HG02943 (cell line): ENCODE measurements around the gene WNK2.

Experiments used
- ATAC-seq: cut with Tn5 transposase; IDR thresholded peaks from one replicate; pipeline ENCODE4 v1.9.1; 2021; ENCODE audit warnings: mild to moderate bottlenecking, low read depth, moderate library complexity; ENCODE audit not compliant: unreplicated experiment

WNK2 gene

DNA sequence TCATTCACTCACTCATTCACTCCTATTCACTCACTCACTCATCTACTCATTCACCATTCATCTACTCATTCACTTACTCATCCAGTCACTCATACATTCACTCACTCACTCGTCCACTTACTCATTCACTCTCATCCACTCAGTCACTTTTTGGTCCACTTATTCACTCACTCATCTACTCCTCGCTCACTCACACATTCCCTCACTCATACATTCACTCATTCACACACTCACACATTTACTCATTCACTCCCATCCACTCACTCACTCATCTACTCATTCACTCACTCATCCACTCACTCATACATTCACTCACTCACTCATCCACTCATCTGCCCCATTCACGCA, 27.7 kb downstream of the WNK2 start:
- ATAC-seq, result no peak

DNA sequence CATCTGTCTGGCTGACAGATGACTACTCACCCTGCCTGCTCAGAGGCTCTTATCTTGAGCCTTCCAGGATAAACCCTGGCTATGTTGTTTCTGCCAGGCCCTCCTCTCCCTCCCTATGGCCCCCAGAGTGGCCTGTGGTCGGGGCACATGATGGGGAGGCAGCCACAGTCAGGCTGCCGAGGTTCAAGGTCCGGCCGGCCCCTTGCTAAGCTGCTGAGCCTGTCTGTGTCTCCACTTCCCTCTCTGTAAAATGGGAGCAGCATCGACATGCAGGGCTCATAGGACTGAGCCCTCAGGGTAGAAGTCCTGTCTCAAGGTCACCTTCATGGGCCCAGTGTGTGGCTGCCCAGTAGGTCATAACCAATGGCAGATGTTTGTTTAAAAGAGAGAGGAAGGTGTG, 28.5 kb downstream of the WNK2 start:
- ATAC-seq, result no peak

DNA sequence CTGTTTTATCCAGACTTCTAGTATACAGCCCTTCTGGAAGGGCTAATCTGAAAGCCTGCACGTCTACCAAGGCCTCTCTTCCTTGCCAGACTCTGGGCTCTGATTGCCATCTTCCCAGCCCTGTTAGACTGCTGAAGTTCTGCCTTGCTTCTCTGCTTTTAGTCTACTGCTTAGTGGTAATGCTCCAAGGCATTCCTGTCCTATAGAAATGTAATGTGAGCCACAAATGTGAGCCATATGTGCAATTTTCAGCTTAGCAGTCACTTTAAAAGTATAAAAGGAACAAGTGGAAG, 32.1 kb downstream of the WNK2 start:
- no peak for ATAC-seq

- no peak for ATAC-seq
These were observed 33.8 kb downstream of the WNK2 start for GRCh38 chr9:93217706-93218105.

- ATAC-seq, result no peak
These were observed 34.2 kb downstream of the WNK2 start for GRCh38 chr9:93218161-93218560.

- no peak for ATAC-seq
These were observed 34.9 kb downstream of the WNK2 start for GRCh38 chr9:93218671-93219420.

GRCh38 chr9:93219692-93220091, 35.8 kb downstream of the WNK2 start:
- ATAC-seq, result no peak

- ATAC-seq, result no peak
These were observed 36.7 kb downstream of the WNK2 start for GRCh38 chr9:93220627-93221026.

DNA sequence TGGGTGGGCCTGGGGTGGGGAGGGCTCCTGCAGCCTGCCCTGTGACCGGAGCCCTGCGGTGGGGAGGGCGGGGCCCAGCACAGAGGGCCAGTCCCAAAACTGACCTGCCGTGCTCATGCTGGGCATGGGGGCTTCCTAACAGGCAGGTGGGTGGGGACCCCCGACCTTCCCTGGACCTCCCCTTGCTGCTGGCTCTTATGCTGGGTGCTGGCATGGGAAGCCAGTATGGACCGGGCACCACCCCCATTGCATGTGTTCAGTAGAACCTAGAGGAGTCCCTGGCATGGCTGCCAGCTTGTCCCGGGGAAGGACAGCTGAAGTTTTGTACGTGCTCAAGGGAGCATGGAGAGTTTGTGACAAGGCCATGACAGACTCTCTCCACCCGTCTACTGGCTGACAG, 37.1 kb downstream of the WNK2 start:
- ATAC-seq, result no peak

DNA sequence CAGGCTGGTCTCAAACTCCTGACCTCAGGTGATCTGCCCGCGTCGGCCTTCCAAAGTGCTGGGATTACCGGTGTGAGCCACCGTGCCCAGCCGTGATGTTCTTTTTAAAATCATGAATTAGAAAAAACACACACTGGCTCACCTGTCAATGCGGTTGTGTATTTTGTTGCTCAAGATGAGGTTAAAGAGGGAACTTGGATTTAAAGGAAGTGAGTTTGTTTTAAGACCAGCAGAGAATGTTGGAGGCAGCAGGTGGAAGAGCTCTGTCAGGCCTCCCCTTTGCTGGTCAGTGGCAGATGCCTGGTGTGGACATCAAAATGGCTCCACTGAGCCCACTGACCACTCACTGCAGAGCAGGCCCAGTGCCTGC, 38.9 kb downstream of the WNK2 start:
- no peak for ATAC-seq

DNA sequence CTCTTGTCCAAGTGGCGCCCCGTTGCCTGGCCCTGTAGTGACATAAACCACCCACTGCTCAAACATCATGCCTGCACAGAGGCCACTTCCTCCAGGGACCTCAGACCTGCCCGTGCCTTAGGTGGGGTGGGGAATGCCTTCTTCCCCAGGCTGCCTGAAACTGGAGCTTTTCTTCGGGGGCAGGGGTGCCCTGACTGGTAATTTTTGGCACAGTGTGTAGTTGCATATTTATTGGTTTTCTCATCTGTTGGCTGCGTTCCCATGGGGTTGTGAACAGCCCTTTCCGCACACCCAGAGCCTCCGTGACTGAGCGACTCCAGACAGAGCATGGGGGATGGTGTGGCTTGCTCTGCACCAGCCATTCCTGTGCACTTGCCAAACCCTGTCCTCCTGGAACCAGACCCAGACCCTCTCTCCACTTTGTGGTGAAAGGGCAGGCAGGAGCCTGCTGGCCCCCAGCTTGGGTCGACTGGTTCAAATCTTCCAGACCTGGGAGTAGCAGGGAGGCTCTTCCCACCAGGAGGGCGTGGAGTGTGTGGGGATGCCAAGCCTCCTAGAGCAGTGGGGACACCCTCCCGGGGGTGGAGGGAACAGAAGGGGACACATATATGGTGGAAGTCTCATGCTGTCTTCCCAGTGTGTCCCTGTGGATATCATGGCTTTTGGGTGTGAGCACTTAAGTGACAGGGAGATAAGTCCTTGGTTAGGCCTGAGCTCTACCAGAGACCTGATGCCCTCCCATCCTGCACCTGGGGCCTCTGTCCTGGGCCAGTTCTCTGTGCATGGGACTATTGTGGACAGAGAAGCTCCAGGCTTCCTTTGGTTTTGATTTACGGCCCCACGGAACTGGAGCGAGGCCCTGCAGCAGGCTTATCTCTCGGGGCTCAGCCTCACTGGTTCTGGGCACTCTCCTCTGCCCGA, 39.6 kb downstream of the WNK2 start:
- no peak for ATAC-seq

GRCh38 chr9:93224591-93224990, 40.7 kb downstream of the WNK2 start:
- ATAC-seq, result no peak

- ATAC-seq, result no peak
These were observed 41.5 kb downstream of the WNK2 start for GRCh38 chr9:93225417-93225816.

DNA sequence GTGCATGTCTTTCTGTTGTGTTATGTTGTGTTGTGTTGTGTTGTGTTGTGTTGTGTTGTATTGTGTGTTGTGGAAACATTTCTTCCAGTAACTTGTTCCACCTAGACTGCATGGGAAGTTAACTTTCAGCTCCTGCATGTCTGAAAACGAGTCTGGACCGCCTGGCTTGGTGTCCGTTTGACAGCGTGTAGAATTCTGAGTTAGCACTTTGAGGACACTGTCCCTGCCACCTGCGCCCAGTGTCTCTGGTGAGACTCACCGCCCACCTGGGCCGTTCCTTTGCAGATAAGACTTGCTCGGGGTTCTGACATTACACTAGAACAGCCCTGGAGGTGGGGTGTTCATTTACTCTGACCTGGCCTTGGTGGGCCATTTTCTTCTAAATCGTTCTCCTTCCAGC, 42.0 kb downstream of the WNK2 start:
- no peak for ATAC-seq

DNA sequence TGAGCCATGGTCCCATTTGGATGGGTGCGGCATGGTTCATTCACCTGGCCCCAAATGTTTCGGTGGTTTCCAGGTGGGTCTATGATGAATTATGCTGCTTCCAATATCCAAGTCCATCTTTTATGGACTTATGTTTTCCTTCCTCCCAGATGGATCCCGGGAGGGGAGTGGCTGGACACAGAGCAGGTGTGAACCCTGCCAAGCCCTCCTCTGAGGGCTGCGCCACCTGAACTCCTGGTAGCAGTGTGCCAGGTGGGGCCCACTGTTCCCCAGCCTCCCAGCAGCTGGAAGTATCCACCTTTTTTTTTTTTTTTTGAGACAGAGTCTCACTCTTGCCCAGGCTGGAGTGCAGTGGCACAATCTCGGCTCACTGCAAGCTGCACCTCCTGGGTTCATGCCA, 42.9 kb downstream of the WNK2 start:
- ATAC-seq, result no peak

DNA sequence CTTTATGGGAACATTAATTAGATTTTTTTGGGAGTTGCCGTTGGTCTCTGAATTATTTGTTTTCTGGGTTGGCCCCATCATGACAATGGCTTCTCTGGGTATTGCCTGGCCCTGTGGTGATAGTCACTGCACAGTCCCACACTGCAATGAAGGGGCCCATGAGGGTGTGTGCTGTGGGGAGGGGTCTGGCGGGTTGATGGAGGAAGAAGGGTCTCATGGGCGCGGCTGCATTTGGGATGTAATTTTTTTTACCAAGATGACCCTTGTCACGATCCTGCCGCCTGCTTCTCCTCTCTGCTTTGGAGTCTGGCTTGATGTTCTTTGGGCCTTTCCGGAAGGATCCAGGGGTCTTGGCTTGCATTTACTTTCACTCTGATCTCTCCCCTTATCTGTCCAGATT, 44.1 kb downstream of the WNK2 start:
- no peak for ATAC-seq

GRCh38 chr9:93228453-93228852, 44.5 kb downstream of the WNK2 start:
- ATAC-seq, result no peak

- no peak for ATAC-seq
These were observed 45.7 kb downstream of the WNK2 start for GRCh38 chr9:93229636-93230035.

GRCh38 chr9:93230185-93230584, 46.2 kb downstream of the WNK2 start:
- ATAC-seq, result no peak

GRCh38 chr9:93230601-93231000, 46.7 kb downstream of the WNK2 start:
- ATAC-seq, result no peak

DNA sequence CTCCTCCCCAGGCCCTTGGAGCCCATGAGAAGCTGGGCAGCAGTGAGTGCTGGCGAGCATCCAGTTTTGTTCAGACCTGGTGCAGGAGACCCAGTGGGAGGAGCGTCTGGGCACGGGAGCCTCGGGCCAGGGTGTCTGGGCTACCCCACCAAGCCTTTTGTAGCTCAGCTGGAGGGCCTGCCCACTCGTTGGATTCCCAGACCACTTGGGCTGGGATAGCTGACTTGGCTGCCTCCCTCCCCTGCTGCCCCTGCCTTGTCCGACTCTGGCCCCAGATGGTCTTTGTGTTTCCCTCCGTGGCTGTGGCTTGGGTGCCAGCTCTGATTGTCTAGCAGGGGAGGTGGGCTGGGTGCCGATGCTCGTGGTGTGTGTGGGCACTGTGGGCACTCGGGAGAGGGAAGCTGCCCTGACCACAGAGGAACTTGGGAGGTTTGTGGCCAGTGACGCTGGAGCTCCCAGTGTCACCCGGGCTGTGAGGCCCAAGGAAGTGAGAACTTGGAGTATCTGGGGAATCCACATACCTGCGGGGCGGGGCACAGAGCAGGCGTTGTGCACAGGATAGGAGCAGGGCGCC, 47.3 kb downstream of the WNK2 start:
- no peak for ATAC-seq

DNA sequence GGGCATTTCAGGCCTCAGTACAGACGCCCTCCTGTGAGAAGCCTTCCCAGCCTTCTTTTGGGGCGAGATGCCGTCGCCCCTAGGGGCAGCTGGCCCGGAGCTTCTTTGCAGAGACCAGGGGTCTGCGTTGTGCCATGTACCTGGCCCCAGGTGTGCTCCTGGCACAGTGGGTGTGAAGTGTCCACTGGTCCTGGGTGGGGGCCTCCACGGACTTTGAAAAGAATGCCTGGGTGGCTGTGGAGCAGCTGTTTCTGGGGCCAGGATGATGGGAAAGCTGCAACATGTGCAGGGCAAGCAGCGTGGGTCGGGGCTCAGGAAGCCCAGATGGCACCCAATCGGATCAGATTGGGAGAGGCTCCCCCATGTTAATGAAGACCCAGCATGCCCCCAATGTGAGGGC, 47.8 kb downstream of the WNK2 start:
- no peak for ATAC-seq
